ENCODE data around the gene THOC1. TPM values are rescaled to one million over a fixed set of nuclear protein-coding genes. Genes with fewer than 3 reads are reported as not detected.

The THOC1 gene
- polyA plus RNA-seq, 1 of the 3 experiments (the other 2 are of a cell fraction): 12.3 TPM

- no peak overlapping the region for H3K9ac ChIP-seq
- ChIA-PET CTCF (no interaction called here), POLR2A (no interaction called here)
Observed at GRCh38 chr18:213966-214365, 53.9 kb downstream of the THOC1 start.

DNA sequence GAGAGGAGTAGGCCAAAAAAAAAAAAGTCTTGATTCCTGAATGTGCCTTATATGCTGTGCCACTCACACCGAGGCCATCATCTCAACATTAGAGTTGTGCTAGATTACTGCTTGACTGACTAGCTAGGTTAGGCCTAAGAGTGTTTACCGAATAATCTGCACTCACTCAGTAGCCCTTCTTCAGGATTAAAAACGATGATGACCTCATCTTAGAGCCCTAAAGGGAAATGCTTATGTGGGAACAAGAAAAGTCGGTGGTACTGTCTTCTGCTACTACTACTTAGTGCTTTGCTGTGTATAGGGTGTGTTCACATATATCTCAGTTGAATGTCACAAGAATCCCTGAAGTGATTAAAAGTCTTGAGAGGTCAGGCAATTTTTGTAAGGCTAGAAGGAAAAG is 54.3 kb downstream of the THOC1 start:
- no peak overlapping the region for H3K9ac ChIP-seq
- H3K9me3 ChIP-seq: no peaks in the 10 kb centered on the region
- H3K27ac ChIP-seq (ENCODE audit: low read depth in 2 of 2, low read length in 1 of 2): no peak overlapping the region
- H3K4me2 ChIP-seq: no peak overlapping the region
- H2AFZ ChIP-seq (ENCODE audit: low read depth): no peak overlapping the region
- H3K27me3 ChIP-seq (ENCODE audit: insufficient read depth): no peaks in the 10 kb centered on the region
- peaks cover 10% of the 10 kb centered on the region for H3K79me2 ChIP-seq (ENCODE audit: insufficient read depth)
- DNase-seq: no peak
- no peak overlapping the region for H3K4me3 ChIP-seq (ENCODE audit: low read depth in 2 of 2, low read length in 1 of 2)
- WGBS (ENCODE audit: low lambda C conversion rate): 89% methylated on average over 4 of the region's 4 CpGs
- ChIA-PET POLR2A (no interaction called here), CTCF (no interaction called here)
- H3F3A ChIP-seq (replicated peaks; ENCODE audit: insufficient read depth): peaks cover 23% of the 10 kb centered on the region
- peaks cover 90 to 92% of the 10 kb centered on the region in 2 experiments for H3K36me3 ChIP-seq (replicated peaks in 1 of 2; ENCODE audit: control insufficient read depth in 1 of 2, insufficient read depth in 2 of 2, low read length in 1 of 2)
- H3K9me2 ChIP-seq: no peaks in the 10 kb centered on the region
- H4K20me1 ChIP-seq (ENCODE audit: insufficient read depth): no peaks in the 10 kb centered on the region
- H3K4me1 ChIP-seq (ENCODE audit: control insufficient read depth in 1 of 2, insufficient read depth in 2 of 2, low read depth in 1 of 2, low read length in 1 of 2): no peaks in the 10 kb centered on the region
- TF ChIP-seq MEF2A (IDR thresholded peaks at IDR 0.05; ENCODE audit: borderline replicate concordance, low read depth) (no peak), ZBTB33 (IDR thresholded peaks at IDR 0.05; ENCODE audit: borderline replicate concordance, low read depth) (no peak), TCF12 (IDR thresholded peaks at IDR 0.05) (no peak), GABPA (IDR thresholded peaks at IDR 0.05; ENCODE audit: low read depth) (no peak), REST (IDR thresholded peaks at IDR 0.05; ENCODE audit: low read depth, low read length) (no peak), FOXM1 (IDR thresholded peaks at IDR 0.05; ENCODE audit: low read depth) (no peak), NRF1 (IDR thresholded peaks at IDR 0.05; ENCODE audit: low read depth, low read length) (no peak), RAD21 (IDR thresholded peaks at IDR 0.05; ENCODE audit: low read length) (no peak), RFX5 (IDR thresholded peaks at IDR 0.05; ENCODE audit: low read length) (no peak), JUND (IDR thresholded peaks at IDR 0.05) (no peak)
- TF ChIP-seq, protein P1, sequence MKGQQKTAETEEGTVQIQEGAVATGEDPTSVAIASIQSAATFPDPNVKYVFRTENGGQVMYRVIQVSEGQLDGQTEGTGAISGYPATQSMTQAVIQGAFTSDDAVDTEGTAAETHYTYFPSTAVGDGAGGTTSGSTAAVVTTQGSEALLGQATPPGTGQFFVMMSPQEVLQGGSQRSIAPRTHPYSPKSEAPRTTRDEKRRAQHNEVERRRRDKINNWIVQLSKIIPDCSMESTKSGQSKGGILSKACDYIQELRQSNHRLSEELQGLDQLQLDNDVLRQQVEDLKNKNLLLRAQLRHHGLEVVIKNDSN (IDR thresholded peaks at IDR 0.05; ENCODE audit: borderline replicate concordance, low read depth): no peak

More at GRCh38 chr18:213966-214365, 53.9 kb downstream of the THOC1 start:
- Histone ChIP-seq H3K27me3 (ENCODE audit: insufficient read depth) (no peaks in the 10 kb centered on the region), H3K27ac (ENCODE audit: low read depth in 2 of 2, low read length in 1 of 2) (no peak overlapping the region), H3F3A (replicated peaks; ENCODE audit: insufficient read depth) (peaks cover 23% of the 10 kb centered on the region), H3K9me3 (no peaks in the 10 kb centered on the region), H3K4me2 (no peak overlapping the region), H2AFZ (ENCODE audit: low read depth) (no peak overlapping the region), H3K36me3 (replicated peaks in 1 of 2; ENCODE audit: control insufficient read depth in 1 of 2, insufficient read depth in 2 of 2, low read length in 1 of 2) (peaks cover 91 to 93% of the 10 kb centered on the region in 2 experiments), H4K20me1 (ENCODE audit: insufficient read depth) (no peaks in the 10 kb centered on the region), H3K4me1 (ENCODE audit: control insufficient read depth in 1 of 2, insufficient read depth in 2 of 2, low read depth in 1 of 2, low read length in 1 of 2) (no peaks in the 10 kb centered on the region), H3K4me3 (ENCODE audit: low read depth in 2 of 2, low read length in 1 of 2) (no peak overlapping the region), H3K9me2 (no peaks in the 10 kb centered on the region), H3K79me2 (ENCODE audit: insufficient read depth) (peaks cover 6% of the 10 kb centered on the region)
- WGBS (ENCODE audit: low lambda C conversion rate): 85% methylated on average over 3 of the region's 3 CpGs
- DNase-seq: no peak
- TF ChIP-seq FOSL2 (IDR thresholded peaks at IDR 0.05; ENCODE audit: borderline replicate concordance, low read depth): no peak
- no peak for TF ChIP-seq CTCF (IDR thresholded peaks at IDR 0.05)
- no peak for TF ChIP-seq MEF2A (IDR thresholded peaks at IDR 0.05; ENCODE audit: borderline replicate concordance, low read depth)
- TF ChIP-seq TEAD4 (IDR thresholded peaks at IDR 0.05; ENCODE audit: borderline replicate concordance, insufficient read depth): no peak
- no peak for TF ChIP-seq USF2 (IDR thresholded peaks at IDR 0.05; ENCODE audit: borderline replicate concordance, low read depth, low read length)
- TF ChIP-seq RFX5 (IDR thresholded peaks at IDR 0.05; ENCODE audit: low read length): no peak
- TF ChIP-seq FOXJ3 (CRISPR knock-in tag; IDR thresholded peaks at IDR 0.05): no peak
- TF ChIP-seq FOXM1 (IDR thresholded peaks at IDR 0.05; ENCODE audit: low read depth): no peak
- TF ChIP-seq TCF12 (IDR thresholded peaks at IDR 0.05): no peak
- TF ChIP-seq GABPA (IDR thresholded peaks at IDR 0.05; ENCODE audit: low read depth): no peak
